ENCODE results near the gene RNF8.

The RNF8 gene

GRCh38 chr6:37347670-37348111, 6.1 kb upstream of the RNF8 start:
- DNase-seq (ENCODE audit: low read depth in 1 of 2, low spot score in 1 of 2): no peak
- Histone ChIP-seq H3K27ac (replicated peaks) (no peak overlapping the region), H3K27me3 (ENCODE audit: insufficient read depth, poor library complexity, severe bottlenecking) (no peaks in the 10 kb centered on the region), H3K4me3 (replicated peaks; ENCODE audit: insufficient read depth, low read length) (no peak overlapping the region)
- no peak for TF ChIP-seq POLR2AphosphoS5 (IDR thresholded peaks at IDR 0.05; ENCODE audit: low read depth)
- TF ChIP-seq SPI1 (IDR thresholded peaks at IDR 0.05; ENCODE audit: borderline replicate concordance, low read depth): no peak
- TF ChIP-seq GABPA (IDR thresholded peaks at IDR 0.05; ENCODE audit: low read depth): no peak
- no peak for TF ChIP-seq CTCF (IDR thresholded peaks at IDR 0.05; ENCODE audit: insufficient read depth, low read length)
- TF ChIP-seq, protein P1, sequence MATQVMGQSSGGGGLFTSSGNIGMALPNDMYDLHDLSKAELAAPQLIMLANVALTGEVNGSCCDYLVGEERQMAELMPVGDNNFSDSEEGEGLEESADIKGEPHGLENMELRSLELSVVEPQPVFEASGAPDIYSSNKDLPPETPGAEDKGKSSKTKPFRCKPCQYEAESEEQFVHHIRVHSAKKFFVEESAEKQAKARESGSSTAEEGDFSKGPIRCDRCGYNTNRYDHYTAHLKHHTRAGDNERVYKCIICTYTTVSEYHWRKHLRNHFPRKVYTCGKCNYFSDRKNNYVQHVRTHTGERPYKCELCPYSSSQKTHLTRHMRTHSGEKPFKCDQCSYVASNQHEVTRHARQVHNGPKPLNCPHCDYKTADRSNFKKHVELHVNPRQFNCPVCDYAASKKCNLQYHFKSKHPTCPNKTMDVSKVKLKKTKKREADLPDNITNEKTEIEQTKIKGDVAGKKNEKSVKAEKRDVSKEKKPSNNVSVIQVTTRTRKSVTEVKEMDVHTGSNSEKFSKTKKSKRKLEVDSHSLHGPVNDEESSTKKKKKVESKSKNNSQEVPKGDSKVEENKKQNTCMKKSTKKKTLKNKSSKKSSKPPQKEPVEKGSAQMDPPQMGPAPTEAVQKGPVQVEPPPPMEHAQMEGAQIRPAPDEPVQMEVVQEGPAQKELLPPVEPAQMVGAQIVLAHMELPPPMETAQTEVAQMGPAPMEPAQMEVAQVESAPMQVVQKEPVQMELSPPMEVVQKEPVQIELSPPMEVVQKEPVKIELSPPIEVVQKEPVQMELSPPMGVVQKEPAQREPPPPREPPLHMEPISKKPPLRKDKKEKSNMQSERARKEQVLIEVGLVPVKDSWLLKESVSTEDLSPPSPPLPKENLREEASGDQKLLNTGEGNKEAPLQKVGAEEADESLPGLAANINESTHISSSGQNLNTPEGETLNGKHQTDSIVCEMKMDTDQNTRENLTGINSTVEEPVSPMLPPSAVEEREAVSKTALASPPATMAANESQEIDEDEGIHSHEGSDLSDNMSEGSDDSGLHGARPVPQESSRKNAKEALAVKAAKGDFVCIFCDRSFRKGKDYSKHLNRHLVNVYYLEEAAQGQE (IDR thresholded peaks at IDR 0.05; ENCODE audit: insufficient replicate concordance, low read depth): no peak

- no peak for DNase-seq (ENCODE audit: low read depth in 1 of 2, low spot score in 1 of 2)
- TF ChIP-seq POLR2AphosphoS5 (IDR thresholded peaks at IDR 0.05; ENCODE audit: low read depth) (no peak), GABPA (IDR thresholded peaks at IDR 0.05; ENCODE audit: low read depth) (no peak), SPI1 (IDR thresholded peaks at IDR 0.05; ENCODE audit: borderline replicate concordance, low read depth) (no peak), CTCF (IDR thresholded peaks at IDR 0.05; ENCODE audit: insufficient read depth, low read length) (no peak)
- TF ChIP-seq, protein P1 (IDR thresholded peaks at IDR 0.05; ENCODE audit: insufficient replicate concordance, low read depth): no peak
- Histone ChIP-seq H3K27me3 (ENCODE audit: insufficient read depth, poor library complexity, severe bottlenecking) (no peaks in the 10 kb centered on the region), H3K27ac (replicated peaks) (no peak overlapping the region), H3K4me3 (replicated peaks; ENCODE audit: insufficient read depth, low read length) (no peak overlapping the region)
These were observed 2.8 kb upstream of the RNF8 start for GRCh38 chr6:37351027-37351426.

DNA sequence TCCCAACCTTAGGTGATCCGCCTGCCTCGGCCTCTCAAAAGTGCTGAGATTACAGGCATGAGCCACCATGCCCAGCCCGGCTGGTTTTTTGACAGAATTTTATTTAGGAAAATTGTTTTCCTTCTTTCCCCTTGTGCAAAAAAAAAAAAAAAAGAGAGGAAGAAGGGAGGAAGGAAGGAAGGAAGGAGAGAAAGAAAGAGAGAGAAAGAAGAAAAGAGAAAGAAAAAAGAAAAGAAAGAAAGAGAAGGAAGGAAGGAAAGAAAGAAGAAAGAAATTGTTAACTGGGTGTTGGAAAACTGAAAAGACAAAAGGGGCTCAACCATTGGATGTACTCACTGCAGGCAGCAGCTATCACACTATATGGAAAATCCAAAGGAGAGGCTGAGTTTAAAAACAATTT, 1.4 kb upstream of the RNF8 start:
- no peak overlapping the region for H3K27ac ChIP-seq (replicated peaks)
- no peaks in the 10 kb centered on the region for H3K27me3 ChIP-seq (ENCODE audit: insufficient read depth, poor library complexity, severe bottlenecking)
- no peak overlapping the region for H3K4me3 ChIP-seq (replicated peaks; ENCODE audit: insufficient read depth, low read length)
- no peak for DNase-seq (ENCODE audit: low read depth in 1 of 2, low spot score in 1 of 2)
- TF ChIP-seq, protein P1 (IDR thresholded peaks at IDR 0.05; ENCODE audit: insufficient replicate concordance, low read depth): no peak
- TF ChIP-seq SPI1 (IDR thresholded peaks at IDR 0.05; ENCODE audit: borderline replicate concordance, low read depth) (no peak), CTCF (IDR thresholded peaks at IDR 0.05; ENCODE audit: insufficient read depth, low read length) (no peak), GABPA (IDR thresholded peaks at IDR 0.05; ENCODE audit: low read depth) (no peak), POLR2AphosphoS5 (IDR thresholded peaks at IDR 0.05; ENCODE audit: low read depth) (no peak)
